Measurements from ENCODE around the gene MPI.

DNA sequence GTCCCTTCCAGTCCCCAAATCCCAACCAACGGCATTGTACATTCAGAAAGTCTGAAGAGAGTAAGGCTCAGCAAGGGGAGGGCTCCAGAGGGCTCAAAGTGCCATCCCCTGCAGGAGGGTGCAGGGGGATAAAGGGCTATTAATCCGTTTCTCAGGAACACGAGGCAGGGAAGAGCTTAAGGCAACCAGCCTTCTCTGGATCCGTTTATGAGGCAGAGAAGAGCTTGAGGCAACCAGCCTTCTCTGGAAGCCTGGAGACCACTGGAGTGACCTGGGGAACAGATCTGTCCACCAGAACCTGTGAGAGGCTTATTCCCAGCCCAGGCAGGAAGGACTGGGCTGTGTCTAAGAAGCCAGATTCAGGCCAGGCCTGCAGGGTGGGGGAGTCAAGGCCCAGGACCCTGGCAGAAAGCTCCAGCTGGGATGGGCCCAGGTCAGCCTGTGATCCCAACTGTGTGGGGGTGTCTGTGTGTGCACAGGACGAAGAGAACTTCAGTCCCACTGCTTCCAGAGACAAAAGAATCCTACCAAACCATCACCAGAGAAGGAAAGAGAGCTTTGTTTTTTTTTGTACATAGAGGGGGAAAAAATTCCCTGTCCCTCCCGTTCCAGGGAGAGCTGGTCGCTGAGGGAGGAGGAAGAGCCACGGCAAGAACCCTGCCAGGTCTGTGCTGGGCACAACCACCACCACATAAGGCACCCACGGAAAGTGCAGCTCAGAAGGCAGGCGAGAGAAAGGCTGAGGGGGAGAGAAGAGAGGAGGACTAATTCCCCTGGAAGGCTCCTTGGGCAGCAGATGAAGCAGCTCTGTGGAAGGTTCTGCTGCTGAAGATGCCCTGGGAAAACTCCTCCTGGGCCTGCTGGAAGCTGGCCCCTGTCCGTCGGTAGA is 45.3 kb upstream of the MPI start:
- no peak for TF ChIP-seq POLR2A (IDR thresholded peaks at IDR 0.05; ENCODE audit: extremely low read depth, insufficient read length)
- TF ChIP-seq, protein P1, sequence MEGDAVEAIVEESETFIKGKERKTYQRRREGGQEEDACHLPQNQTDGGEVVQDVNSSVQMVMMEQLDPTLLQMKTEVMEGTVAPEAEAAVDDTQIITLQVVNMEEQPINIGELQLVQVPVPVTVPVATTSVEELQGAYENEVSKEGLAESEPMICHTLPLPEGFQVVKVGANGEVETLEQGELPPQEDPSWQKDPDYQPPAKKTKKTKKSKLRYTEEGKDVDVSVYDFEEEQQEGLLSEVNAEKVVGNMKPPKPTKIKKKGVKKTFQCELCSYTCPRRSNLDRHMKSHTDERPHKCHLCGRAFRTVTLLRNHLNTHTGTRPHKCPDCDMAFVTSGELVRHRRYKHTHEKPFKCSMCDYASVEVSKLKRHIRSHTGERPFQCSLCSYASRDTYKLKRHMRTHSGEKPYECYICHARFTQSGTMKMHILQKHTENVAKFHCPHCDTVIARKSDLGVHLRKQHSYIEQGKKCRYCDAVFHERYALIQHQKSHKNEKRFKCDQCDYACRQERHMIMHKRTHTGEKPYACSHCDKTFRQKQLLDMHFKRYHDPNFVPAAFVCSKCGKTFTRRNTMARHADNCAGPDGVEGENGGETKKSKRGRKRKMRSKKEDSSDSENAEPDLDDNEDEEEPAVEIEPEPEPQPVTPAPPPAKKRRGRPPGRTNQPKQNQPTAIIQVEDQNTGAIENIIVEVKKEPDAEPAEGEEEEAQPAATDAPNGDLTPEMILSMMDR (IDR thresholded peaks at IDR 0.05; ENCODE audit: low read depth, low read length): no peak

Data from NB4 (cell line).